Astrocyte of the cerebellum (primary cell): ENCODE results near the gene APOBEC3H.
"Not testable (repeated sequence)": the region's sequence is repeated elsewhere in the genome, so short reads cannot be mapped to it uniquely, and the experiment has no call there.

Experiments used
- DNase-seq: peaks from one replicate; pipeline ENCODE4 v3.0.0-alpha.2; 2011; ENCODE audit warnings: low read depth
- H3K4me3 ChIP-seq: 2 replicates; pipeline ENCODE4 v1.5.1; 2011; ENCODE audit warnings: mild to moderate bottlenecking, low read depth, low read length, moderate library complexity
- in situ Hi-C: cut with HindIII; loops from 2 replicates; pipeline ENCODE4 v1.10.0; 2017; ENCODE audit warnings: low sequenced_read_pairs
- TF ChIP-seq, protein P1 (sequence below): IDR thresholded peaks from 2 replicates; pipeline ENCODE4 v1.5.1; 2012; ENCODE audit warnings: low read length, low read depth, moderate library complexity, mild to moderate bottlenecking; ENCODE audit errors: missing control alignments

The APOBEC3H gene

DNA sequence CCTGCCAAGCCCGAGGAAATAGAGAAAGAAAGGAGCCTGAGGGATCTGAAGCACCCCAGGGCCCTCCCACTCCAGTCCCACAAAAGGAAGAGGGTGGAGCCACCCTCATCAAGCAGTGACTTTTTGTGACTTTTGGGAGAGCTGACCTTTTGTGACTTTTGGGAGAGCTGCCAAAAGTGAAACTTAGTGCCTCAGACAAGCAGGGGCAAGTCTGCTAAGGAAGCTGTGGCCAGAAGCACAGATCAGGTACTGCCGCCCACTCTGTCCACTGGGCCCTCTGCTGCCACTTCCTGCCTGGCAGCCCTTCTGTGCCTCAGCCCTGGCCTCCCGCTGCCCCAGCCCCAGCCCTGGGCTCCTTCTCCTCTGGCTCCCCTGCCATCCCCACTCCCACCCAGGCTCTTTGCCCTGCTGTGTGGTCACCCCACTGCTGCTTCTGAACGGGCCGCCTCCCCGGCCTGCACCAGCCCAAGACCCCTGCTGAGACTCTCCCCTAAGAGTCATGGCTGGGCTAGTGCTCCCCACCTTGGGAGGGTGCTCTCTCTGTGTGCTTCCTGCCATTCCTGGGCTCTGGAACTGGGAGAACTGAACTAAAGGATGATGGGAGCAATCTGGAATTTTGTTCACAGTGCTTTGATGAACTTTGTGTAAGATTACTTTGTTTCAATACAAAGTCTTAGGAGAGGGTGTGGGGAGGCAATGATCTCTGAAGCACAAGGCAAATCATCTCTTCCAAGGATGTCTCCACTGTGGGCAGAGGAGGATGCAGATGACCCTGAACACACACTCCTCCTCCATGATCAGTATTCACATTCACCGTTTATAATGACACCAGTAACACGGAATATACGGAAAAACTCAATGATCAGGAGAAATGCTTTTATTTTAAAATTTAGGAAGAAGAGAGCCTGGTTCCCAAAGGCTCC lies at the start of gene APOBEC3H:
Gene APOBEC3H (plus strand): TSS at position 147 of the 923 bp plus-strand sequence. CDS start 3,035 bp downstream, outside the sequence.
- in situ Hi-C loops = no loop called here
- H3K4me3 ChIP-seq = no peak within 1 kb of the TSS
- TF ChIP-seq, protein P1, sequence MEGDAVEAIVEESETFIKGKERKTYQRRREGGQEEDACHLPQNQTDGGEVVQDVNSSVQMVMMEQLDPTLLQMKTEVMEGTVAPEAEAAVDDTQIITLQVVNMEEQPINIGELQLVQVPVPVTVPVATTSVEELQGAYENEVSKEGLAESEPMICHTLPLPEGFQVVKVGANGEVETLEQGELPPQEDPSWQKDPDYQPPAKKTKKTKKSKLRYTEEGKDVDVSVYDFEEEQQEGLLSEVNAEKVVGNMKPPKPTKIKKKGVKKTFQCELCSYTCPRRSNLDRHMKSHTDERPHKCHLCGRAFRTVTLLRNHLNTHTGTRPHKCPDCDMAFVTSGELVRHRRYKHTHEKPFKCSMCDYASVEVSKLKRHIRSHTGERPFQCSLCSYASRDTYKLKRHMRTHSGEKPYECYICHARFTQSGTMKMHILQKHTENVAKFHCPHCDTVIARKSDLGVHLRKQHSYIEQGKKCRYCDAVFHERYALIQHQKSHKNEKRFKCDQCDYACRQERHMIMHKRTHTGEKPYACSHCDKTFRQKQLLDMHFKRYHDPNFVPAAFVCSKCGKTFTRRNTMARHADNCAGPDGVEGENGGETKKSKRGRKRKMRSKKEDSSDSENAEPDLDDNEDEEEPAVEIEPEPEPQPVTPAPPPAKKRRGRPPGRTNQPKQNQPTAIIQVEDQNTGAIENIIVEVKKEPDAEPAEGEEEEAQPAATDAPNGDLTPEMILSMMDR = no peak
- DNase-seq = no peak

DNA sequence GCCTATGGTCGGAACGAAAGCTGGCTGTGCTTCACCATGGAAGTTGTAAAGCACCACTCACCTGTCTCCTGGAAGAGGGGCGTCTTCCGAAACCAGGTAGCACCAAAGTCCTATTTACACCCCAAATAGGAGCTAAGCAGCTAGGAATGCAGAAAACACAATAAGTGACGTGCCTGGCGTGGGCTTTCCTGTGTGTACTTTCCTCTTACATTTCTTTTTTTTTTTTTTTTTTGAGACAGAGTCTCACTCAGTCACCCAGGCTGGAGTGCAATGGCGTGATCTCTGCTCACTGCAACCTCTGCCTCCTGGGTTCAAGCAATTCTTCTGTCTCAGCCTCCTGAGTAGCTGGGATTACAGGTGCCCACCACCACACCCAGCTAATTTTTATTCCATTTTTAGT lies 47.6 kb upstream of the APOBEC3H start:
- DNase-seq, H3K4me3 ChIP-seq, in situ Hi-C loops: not testable (repeated sequence)

DNA sequence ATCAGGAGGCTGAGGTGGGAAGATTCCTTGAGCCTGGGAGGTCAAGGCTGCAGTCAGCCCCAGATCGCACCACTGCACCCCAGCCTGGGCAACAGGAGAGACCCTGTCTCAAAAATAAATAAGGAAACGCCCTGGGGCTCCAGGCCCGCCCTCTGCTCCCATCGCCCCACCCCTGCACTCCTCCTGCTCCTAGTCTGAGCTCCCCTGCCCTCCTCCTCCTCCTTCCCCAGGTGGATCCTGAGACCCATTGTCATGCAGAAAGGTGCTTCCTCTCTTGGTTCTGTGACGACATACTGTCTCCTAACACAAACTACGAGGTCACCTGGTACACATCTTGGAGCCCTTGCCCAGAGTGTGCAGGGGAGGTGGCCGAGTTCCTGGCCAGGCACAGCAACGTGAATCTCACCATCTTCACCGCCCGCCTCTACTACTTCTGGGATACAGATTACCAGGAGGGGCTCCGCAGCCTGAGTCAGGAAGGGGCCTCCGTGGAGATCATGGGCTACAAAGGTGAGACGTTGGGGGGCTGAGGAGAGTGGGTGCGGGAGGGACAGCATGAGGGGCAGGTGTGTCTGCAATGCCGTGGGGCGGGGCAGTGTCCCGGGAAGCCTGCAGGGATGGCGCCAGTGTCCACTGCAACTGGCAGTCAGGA lies 45.1 kb upstream of the APOBEC3H start:
- in situ Hi-C loops, DNase-seq, H3K4me3 ChIP-seq: not testable (repeated sequence)

DNA sequence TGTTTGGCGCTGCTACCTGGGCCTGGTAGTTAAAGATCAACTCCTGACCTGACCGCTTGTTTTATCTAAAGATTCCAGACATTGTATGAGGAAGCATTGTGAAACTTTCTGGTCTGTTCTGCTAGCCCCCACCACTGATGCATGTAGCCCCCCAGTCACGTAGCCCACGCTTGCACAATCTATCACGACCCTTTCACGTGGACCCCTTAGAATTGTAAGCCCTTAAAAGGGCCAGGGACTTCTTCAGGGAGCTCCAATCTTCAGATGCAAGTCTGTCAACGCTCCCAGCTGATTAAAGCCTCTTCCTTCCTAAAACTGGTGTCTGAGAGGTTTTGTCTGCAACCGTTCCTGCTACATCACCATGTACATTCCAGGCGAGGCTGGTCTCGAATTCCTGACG lies 41.4 kb upstream of the APOBEC3H start:
- TF ChIP-seq, protein P1 = no peak
- in situ Hi-C loops = no loop called here
- no peak overlapping the region for H3K4me3 ChIP-seq
- DNase-seq = no peak

DNA sequence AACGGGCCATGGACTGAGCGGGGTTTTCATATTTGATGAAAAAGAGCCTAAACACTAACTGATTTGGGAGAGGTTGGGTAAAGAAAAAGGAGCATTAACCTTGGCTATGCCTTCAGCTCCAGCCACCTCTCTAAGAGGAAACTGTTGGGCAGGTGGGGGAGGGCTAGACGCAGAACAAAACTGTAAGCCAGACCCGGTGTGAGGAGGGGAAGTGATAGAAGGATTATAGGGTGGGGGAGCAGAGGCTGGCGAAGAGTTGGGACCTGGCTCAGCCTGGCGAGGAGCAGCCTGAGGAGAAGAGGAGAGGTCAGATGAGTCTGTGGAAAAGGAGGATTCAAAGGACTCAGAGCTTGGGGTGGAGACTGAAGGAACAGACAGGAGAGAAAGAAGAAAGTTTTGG lies 35.8 kb upstream of the APOBEC3H start:
- in situ Hi-C loops, H3K4me3 ChIP-seq, DNase-seq: not testable (repeated sequence)

DNA sequence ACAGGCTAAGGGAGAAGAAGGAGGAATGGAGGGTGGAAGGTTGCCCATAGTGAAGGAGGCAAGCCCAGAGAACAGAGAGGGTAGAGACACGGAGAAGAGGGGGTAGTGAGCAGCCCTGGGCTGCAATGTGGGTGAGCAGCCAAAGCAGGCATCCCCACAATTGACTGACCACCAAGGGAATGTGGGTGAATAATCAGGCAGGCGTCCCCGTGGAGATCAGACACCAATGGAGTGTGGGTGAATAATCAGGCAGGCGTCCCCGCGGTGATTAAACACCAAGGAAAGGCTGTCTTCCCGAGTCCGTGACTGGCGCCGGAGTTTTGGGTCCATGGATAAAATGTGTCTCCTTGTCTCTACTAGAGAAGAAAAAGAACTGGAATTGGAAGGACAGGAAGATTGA lies 35.1 kb upstream of the APOBEC3H start:
- DNase-seq, in situ Hi-C loops, H3K4me3 ChIP-seq: not testable (repeated sequence)

DNA sequence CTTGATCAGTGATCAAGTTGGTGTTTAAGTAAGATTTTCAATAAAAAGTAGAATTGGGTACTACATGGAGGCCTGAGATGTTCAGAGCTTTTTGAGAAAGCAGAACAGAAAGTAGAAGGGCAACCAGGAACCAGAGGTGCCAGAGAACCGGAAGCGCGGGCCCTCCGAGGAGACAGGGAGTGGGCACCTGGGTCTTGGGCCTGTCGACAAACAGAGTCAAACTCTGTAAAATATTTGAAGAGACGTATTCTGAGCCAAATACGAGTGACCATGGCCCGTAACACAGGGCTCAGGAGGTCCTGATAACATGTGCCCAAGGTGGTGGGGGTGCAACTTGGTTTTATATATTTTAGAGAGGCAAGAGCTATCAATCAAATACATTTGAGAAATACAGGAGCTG lies 33.1 kb upstream of the APOBEC3H start:
- DNase-seq, in situ Hi-C loops, H3K4me3 ChIP-seq: not testable (repeated sequence)

DNA sequence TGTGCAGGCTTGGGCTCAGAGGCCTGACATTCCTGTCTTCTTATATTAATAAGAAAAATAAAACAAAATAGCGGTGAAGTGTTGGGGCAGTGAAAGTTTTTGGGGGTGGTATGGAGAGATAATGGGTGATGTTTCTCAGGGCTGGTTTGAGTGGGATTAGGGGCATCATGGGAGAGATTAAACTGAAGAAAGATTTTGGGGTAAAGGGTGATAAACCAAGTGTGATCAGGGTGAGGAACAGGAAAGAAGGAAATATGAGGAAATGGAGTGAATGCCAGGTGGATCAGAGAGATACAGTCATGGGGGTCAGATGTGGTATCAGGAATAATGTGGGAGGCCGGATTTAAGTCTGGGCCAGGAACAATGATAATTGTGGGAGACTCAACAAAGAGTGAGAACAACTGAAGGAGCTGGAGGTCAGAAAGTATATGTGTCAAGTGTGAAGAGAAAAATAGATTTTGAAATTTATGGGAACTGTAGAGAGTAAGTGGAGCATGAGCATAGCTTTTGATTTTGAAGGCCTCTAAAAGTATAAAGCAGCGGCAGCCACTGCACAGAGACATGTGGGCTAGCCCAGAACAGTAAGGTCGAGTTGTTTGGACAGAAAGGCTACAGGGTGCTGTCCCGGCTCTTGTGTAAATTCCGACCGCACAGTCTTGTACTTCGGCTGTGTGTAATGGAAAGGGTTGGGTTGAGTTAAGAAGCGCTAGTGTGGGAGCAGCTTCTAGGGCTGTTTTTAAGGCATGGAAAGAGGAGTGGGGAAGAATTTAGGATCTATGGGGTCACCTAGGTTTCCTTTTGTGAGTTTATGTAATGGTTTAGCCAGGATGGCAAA lies 30.4 kb upstream of the APOBEC3H start:
- H3K4me3 ChIP-seq, DNase-seq, in situ Hi-C loops: not testable (repeated sequence)

DNA sequence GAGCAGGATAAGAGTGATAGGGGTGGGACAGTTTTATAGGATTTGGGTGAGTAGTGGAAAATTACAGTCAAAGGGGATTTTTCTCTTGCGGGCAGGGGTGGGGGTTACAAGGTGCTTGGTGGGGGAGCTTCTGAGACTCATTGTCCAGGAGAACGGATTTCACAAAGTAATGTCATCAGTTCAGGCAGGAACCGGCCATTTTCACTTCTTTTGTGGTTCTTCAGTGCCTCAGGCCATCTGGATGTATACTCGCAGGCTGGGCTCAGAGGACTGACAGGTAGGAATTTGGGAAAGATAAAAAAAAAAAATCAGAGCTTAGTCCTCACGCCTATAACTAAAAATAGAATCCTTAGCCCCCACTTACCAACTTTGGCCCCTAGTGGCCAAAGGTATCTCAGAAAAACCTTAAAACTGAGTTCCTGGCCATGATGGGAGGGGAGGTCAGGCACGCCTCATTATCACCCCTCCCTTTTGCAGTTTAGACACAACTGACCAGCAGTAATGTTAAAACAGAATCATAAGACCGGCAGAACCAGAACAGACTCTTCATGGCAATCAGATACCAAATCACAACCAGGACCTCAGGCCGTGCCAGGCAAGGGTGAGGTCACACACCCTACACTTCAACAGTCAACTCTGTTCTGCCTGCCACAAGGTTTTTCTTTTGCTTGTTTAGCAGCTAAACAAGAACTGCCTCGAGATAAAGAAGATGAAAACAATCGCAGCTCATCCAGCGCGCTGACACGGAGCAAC lies 28.8 kb upstream of the APOBEC3H start:
- DNase-seq = no peak
- no peak overlapping the region for H3K4me3 ChIP-seq
- TF ChIP-seq, protein P1 = no peak
- in situ Hi-C loops = no loop called here
